HepG2 (cell line): Measurements from ENCODE around the gene TMEM170B. TPM values are rescaled to one million over a fixed set of nuclear protein-coding genes. Genes with fewer than 3 reads are reported as not detected.

Experiments used
- BCL6 ChIP-seq: IDR thresholded peaks from 2 replicates; pipeline ENCODE4 v1.6.1; 2016; ENCODE audit warnings: missing genetic modification reagents, missing compliant biosample characterization
- EP300 ChIP-seq, 3 experiments: sonication (generic) in 1 of 3; formaldehyde crosslinking in 1 of 3; IDR thresholded peaks; 2 replicates each; pipeline versions ENCODE4 v1.5.1 to v1.6.1; 2011 to 2020; ENCODE audit warnings: low read depth in 2 of 3, low read length in 2 of 3, borderline replicate concordance in 1 of 3, improper control_type of control experiment in 1 of 3, mild to moderate bottlenecking in 1 of 3, missing genetic modification reagents in 1 of 3, moderate library complexity in 1 of 3
- HIC2 ChIP-seq: sonication (generic); formaldehyde crosslinking; IDR thresholded peaks from 2 replicates; pipeline ENCODE4 v1.9.0; 2022; ENCODE audit warnings: low read depth, missing genetic modification reagents
- HNF4G ChIP-seq, 2 experiments: sonication (generic) in 1 of 2; formaldehyde crosslinking in 1 of 2; IDR thresholded peaks; 2 replicates each; pipeline versions ENCODE4 v1.4.0 to v1.6.1; 2011 to 2020; ENCODE audit warnings: borderline replicate concordance in 2 of 2, low read depth in 2 of 2, mild to moderate bottlenecking in 2 of 2, low read length in 1 of 2, missing genetic modification reagents in 1 of 2, moderate library complexity in 1 of 2
- HNRNPUL1 ChIP-seq: fragments of 200-400 bp; formaldehyde crosslinking; IDR thresholded peaks from 2 replicates; pipeline ENCODE4 v1.6.1; 2017; ENCODE audit warnings: low read depth, mild to moderate bottlenecking, low read length, moderate library complexity
- HOXA5 ChIP-seq: sonication (generic); formaldehyde crosslinking; IDR thresholded peaks from 2 replicates; pipeline ENCODE4 v1.4.0; 2020; ENCODE audit warnings: missing genetic modification reagents
- KAT2B ChIP-seq: fragments of 150-350 bp; IDR thresholded peaks from 2 replicates; pipeline ENCODE4 v1.6.1; 2014; ENCODE audit warnings: low read depth, low read length, borderline replicate concordance
- KDM6A ChIP-seq: IDR thresholded peaks from 2 replicates; pipeline ENCODE4 v1.6.1; 2016; ENCODE audit warnings: low read depth
- MLX ChIP-seq: IDR thresholded peaks from 2 replicates; pipeline ENCODE4 v1.6.1; 2016
- NFE2 ChIP-seq: sonication (generic); formaldehyde crosslinking; IDR thresholded peaks from 2 replicates; pipeline ENCODE4 v1.4.0; 2020; ENCODE audit warnings: missing genetic modification reagents
- ONECUT2 ChIP-seq: sonication (generic); formaldehyde crosslinking; IDR thresholded peaks from 2 replicates; pipeline ENCODE4 v1.4.0; 2020; ENCODE audit warnings: missing genetic modification reagents
- RXRA ChIP-seq: sonication (generic); formaldehyde crosslinking; IDR thresholded peaks from 2 replicates; pipeline ENCODE4 v1.5.1; 2020; ENCODE audit warnings: missing genetic modification reagents
- ZC3H4 ChIP-seq: sonication (generic); formaldehyde crosslinking; IDR thresholded peaks from 2 replicates; pipeline ENCODE4 v1.4.0; 2020; ENCODE audit warnings: missing genetic modification reagents, borderline replicate concordance
- ZFX ChIP-seq: sonication (generic); formaldehyde crosslinking; IDR thresholded peaks from 2 replicates; pipeline ENCODE4 v1.4.0; 2020; ENCODE audit warnings: mild to moderate bottlenecking, low read depth, missing genetic modification reagents, moderate library complexity
- ZHX1 ChIP-seq: sonication (generic); formaldehyde crosslinking; IDR thresholded peaks from 2 replicates; pipeline ENCODE4 v1.8.1; 2022; ENCODE audit warnings: low read depth, mild to moderate bottlenecking, missing genetic modification reagents
- ZNF275 ChIP-seq: sonication (generic); formaldehyde crosslinking; IDR thresholded peaks from 2 replicates; pipeline ENCODE4 v1.8.0; 2022; ENCODE audit warnings: missing genetic modification reagents, mild to moderate bottlenecking, inconsistent platforms, borderline replicate concordance
- ZNF282 ChIP-seq: fragments of 450-650 bp; IDR thresholded peaks from 2 replicates; pipeline ENCODE4 v1.6.1; 2018; ENCODE audit not compliant: partially characterized antibody
- ZNF569 ChIP-seq: sonication (generic); formaldehyde crosslinking; IDR thresholded peaks from 2 replicates; pipeline ENCODE4 v1.5.0; 2020; ENCODE audit warnings: mild to moderate bottlenecking, missing genetic modification reagents, moderate library complexity, borderline replicate concordance
- ZNF710 ChIP-seq: sonication (generic); formaldehyde crosslinking; IDR thresholded peaks from 2 replicates; pipeline ENCODE4 v1.5.0; 2020; ENCODE audit warnings: mild to moderate bottlenecking, missing genetic modification reagents, borderline replicate concordance
- ZNF775 ChIP-seq: sonication (generic); formaldehyde crosslinking; IDR thresholded peaks from 2 replicates; pipeline ENCODE4 v1.4.0; 2020; ENCODE audit warnings: missing genetic modification reagents, mild to moderate bottlenecking, moderate library complexity, borderline replicate concordance
- polyA plus RNA-seq, 8 experiments: library from polyadenylated mRNA; depleted of rRNA in 3 of 8; stranded (reverse) in 7 of 8; unstranded in 1 of 8; fragments of >200 nt; fragmentation: Illumina TruSeq in 4 of 8; extraction: Trizol in 4 of 8; gene quantifications; 2 replicates each; pipeline versions ENCODE4 v1.2.1 to v1.2.3, GENCODE V29; 2011 to 2016; ENCODE audit warnings: low read depth in 4 of 8, missing spikeins in 1 of 8, mixed read lengths in 1 of 8; ENCODE audit not compliant: insufficient read depth in 1 of 8
- total RNA-seq, 5 experiments: library from RNA; depleted of rRNA; stranded (reverse); fragments of >200 nt; fragmentation: Illumina TruSeq; extraction: Trizol; gene quantifications; 2 replicates each; pipeline ENCODE4 v1.2.3, GENCODE V29; 2016; ENCODE audit warnings: low read depth in 1 of 5

The TMEM170B gene
- total and polyA plus RNA-seq, 2 of the 13 experiments (the other 11 are each of a cell fraction or from before 2014, with no cell fraction given), result 3.3 to 9.4 TPM

- TF ChIP-seq NFE2 (CRISPR knock-in tag) (no peak), ONECUT2 (no peak), ZNF282 (no peak), ZC3H4 (CRISPR knock-in tag) (no peak), HNRNPUL1 (no peak), HNF4G (IDR thresholded peaks at IDR 0.05; ENCODE audit: borderline replicate concordance, low read depth, low read length) (no peak; the same call in 1 of the 2 replicates), HNF4G (CRISPR knock-in tag; IDR thresholded peaks at IDR 0.05; ENCODE audit: borderline replicate concordance, low read depth) (no peak), ZNF710 (CRISPR knock-in tag) (no peak), RXRA (CRISPR knock-in tag) (no peak), HIC2 (CRISPR knock-in tag) (no peak), BCL6 (CRISPR knock-in tag) (peak; percentile 53; the same call in 1 of the 2 replicates), ZNF569 (CRISPR knock-in tag) (no peak), KDM6A (no peak), HOXA5 (CRISPR knock-in tag) (no peak), ZNF275 (CRISPR knock-in tag) (no peak), KAT2B (no peak), ZFX (CRISPR knock-in tag) (no peak), ZNF775 (no peak), EP300 (IDR thresholded peaks at IDR 0.05; ENCODE audit: low read depth in 2 of 2, low read length in 2 of 2) (peak in 1 of 2 experiments; percentile 18; a peak in 1 of 4 replicates), EP300 (CRISPR knock-in tag; IDR thresholded peaks at IDR 0.05; ENCODE audit: borderline replicate concordance) (no peak), MLX (CRISPR knock-in tag) (0 out of 2 replicates have a peak, but pooled peaks have one; percentile 20), ZHX1 (CRISPR knock-in tag) (no peak)
Measured at GRCh38 chr6:11575408-11576033, 38.0 kb downstream of the TMEM170B start (continued).
